ENCODE results near the gene CCDC127.
"Not testable (repeated sequence)": the region's sequence is repeated elsewhere in the genome, so short reads cannot be mapped to it uniquely, and the experiment has no call there.

Gene CCDC127

DNA sequence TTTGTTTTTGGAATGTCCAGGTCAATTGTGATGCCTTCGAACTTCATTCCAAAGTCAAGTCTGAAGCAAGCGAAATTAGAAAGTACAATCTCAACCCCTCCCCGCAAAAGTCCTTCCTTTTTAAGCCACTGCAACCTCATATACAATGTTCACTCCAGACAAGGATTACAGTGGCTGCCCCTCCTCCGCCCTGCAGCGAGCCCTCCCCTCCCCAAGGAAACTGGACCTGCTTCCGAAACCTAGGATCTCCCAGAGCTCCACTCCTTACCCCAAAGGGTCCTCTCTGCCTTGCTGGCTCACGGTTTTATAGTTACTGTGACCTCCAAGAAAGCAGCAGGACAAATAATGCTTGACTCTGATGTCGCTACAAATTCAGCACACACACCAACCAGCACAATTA, 16.3 kb downstream of the CCDC127 start:
- DNase-seq (ENCODE audit: low read depth): no peak
- TF ChIP-seq, protein P1, sequence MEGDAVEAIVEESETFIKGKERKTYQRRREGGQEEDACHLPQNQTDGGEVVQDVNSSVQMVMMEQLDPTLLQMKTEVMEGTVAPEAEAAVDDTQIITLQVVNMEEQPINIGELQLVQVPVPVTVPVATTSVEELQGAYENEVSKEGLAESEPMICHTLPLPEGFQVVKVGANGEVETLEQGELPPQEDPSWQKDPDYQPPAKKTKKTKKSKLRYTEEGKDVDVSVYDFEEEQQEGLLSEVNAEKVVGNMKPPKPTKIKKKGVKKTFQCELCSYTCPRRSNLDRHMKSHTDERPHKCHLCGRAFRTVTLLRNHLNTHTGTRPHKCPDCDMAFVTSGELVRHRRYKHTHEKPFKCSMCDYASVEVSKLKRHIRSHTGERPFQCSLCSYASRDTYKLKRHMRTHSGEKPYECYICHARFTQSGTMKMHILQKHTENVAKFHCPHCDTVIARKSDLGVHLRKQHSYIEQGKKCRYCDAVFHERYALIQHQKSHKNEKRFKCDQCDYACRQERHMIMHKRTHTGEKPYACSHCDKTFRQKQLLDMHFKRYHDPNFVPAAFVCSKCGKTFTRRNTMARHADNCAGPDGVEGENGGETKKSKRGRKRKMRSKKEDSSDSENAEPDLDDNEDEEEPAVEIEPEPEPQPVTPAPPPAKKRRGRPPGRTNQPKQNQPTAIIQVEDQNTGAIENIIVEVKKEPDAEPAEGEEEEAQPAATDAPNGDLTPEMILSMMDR (IDR thresholded peaks at IDR 0.05; ENCODE audit: insufficient read depth, low read depth, low read length, missing control alignments): no peak
- no peak overlapping the region for H3K4me3 ChIP-seq (ENCODE audit: low read depth, low read length)

DNA sequence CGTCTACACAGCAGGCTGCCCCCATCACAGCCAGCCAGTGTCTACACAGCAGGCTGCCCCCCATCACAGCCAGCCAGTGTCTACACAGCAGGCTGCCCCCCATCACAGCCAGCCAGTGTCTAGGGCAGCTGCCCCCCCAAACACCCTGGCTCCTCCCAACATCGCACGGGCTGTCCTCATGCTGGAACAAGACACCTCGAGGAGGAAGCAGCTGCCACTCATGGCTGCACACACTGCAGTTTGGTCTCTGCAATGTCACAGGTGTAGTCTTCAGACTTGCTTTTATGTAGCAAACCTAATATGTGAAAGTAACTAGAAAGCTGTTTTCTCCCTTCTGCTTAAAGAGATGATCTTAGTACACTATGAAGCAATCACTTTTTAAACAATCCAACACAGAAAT, 17.0 kb downstream of the CCDC127 start:
- DNase-seq (ENCODE audit: low read depth): no peak
- H3K4me3 ChIP-seq (ENCODE audit: low read depth, low read length): no peak overlapping the region
- TF ChIP-seq, protein P1 (IDR thresholded peaks at IDR 0.05; ENCODE audit: insufficient read depth, low read depth, low read length, missing control alignments): no peak

DNA sequence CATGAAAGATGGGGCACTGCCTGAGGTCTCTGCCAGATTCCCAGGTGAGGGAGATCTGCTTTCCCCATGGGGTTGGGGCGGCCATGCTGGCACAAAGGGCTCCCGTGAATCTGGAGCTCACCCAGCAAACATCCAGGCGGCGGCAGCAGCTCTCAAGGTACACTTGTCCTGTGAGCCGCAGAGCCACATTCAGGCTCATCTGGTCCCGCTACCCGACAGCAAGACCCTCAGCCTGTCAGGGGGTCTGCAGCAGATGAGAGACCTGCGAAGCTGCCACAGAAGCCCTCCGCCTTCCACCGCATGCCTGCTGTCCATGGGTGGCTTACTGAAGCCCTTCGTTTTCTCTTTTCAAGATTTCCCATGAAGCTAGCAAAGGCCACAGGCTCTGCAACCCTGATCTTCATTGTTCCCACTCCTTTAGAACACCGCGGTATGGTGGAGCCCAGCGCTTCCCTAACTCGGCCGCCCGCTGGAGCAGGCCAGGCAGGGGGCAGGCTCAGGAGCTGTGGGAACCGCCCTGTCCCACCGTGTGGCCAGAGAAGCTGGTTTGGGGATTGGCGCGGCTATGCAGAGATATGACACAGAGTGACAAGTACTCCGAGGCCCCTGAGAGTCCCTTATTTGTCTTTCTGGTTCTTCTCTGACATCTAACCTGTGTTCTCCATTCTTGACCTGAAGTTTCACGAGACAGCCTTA, 17.9 kb downstream of the CCDC127 start:
- no peak overlapping the region for H3K4me3 ChIP-seq (ENCODE audit: low read depth, low read length)
- TF ChIP-seq, protein P1 (IDR thresholded peaks at IDR 0.05; ENCODE audit: insufficient read depth, low read depth, low read length, missing control alignments): no peak
- no peak for DNase-seq (ENCODE audit: low read depth)

DNA sequence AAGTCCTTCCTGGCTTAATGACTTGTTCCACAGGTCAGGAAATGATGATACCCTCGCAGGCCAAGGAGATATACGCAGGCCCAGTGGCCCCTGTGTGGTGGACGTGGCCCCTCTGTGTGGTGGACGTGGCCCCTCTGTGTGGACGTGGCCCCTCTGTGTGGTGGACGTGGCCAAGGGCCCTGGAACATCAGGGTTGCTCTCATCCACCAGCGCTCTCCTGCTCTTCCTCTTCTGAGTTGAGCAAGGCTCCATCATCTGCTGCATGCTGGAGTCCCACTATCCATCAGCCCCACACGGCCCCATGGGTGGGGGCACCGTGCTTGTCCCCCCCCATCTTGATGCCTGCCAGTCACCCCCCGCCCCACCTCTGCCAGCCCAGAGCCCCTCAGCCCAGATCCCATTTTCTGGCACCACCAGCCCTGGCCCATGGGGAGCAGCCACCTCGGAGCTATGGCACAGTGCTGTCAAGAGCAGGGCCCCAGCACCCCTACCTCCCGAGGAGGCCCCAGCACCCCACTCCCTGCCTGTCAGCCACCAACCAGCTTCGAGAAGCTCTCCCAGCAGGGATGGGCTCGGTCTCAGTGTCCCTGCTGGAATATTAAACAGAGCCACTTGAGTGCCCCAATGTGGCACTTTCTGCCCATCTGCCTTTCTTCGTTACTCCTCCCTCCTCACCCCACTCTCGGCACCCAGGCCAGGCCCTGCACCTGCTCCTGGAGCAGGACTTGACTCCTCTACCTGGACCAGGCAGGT, 18.6 kb downstream of the CCDC127 start:
- TF ChIP-seq, protein P1 (IDR thresholded peaks at IDR 0.05; ENCODE audit: insufficient read depth, low read depth, low read length, missing control alignments): no peak
- H3K4me3 ChIP-seq (ENCODE audit: low read depth, low read length): no peak overlapping the region
- no peak for DNase-seq (ENCODE audit: low read depth)

DNA sequence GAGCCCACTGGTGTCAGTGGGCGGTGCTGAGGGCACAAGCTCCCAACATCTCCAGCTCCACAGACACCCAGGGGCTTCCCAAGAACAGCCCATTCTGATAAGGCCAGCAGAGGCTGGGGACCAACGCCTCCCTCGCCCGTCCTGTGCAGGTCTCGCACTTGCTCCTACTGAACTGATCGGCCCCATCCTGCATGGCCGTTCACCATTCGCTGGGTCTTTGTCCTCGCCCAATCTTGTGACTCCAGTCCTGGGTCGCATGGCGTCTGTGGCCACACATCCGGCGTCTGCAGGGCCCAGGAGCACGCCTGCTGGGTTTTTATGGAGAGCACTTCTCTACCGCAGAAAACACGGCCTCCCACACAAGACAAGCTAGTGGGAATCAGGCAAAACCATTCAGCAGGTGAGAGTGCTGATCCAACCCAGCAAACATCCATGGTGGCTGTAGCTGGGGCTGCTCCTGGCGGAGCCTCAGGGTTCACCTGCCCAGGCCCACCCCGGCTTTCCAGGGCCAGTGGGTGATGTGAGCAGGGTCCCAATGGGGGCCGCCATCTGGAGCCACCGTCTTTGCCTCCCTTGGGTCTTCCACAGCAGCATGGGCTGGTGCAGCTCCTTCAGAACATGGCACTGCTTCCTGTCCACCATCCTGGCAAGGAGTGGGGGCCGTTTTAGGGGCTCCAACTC, 19.3 kb downstream of the CCDC127 start:
- DNase-seq (ENCODE audit: low read depth): no peak
- TF ChIP-seq, protein P1 (IDR thresholded peaks at IDR 0.05; ENCODE audit: insufficient read depth, low read depth, low read length, missing control alignments): no peak
- H3K4me3 ChIP-seq (ENCODE audit: low read depth, low read length): no peak overlapping the region

DNA sequence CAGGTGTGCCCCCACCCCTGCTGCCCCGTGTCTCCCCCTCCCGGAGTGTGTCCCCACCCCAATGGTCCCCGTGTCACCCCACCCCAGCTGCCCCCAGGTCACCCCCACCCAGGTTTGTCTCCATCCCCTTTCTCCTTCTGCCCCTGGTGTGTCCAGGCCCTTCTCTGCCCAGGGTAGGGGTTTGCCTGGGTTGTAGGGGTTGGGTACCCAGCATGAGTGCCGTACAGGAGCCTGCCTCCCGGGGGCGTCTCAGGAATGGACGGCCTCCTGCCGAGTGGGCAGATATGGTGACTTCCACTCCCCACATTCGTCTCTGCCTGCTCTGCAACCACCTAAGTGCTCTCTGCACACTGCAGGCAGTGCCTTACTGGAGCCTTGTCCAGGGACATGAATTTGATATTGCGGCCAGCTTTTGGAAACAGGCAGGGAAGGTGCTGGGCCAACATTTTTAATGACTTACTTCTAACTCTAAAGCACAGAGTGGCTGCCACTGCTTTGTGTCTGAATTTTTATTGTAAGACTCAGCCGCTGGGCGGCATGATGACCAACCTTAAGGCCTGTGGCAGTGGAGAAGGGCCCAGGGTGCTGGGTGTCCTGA, 20.0 kb downstream of the CCDC127 start:
- no peak for DNase-seq (ENCODE audit: low read depth)
- TF ChIP-seq, protein P1 (IDR thresholded peaks at IDR 0.05; ENCODE audit: insufficient read depth, low read depth, low read length, missing control alignments): no peak
- H3K4me3 ChIP-seq (ENCODE audit: low read depth, low read length): no peak overlapping the region

DNA sequence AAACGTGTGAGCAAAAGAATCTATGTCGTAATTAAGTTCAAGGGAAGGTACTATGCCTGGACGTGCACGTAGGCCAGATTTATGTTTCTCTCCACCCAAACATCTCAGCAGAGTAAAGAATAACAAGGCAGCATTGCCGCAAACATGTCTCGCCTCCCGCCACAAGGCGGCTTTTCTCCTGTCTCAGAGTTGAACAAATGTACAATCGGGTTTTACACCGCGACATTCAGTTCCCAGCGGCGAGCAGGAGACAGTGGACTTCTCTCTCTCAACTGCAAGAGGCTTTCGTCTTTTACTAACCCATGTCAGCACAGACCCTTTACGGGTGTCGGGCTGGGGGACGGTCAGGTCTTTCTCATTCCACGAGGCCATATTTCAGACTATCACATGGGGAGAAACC, 20.9 kb downstream of the CCDC127 start:
- not testable (repeated sequence) for H3K4me3 ChIP-seq (ENCODE audit: low read depth, low read length); DNase-seq (ENCODE audit: low read depth)

Measured in GM12865 (cell line).